Measurements from ENCODE around the gene ANKDD1B.

GRCh38 chr5:75659791-75660450 is 48.7 kb downstream of the ANKDD1B start:
- no peak for TF ChIP-seq CTCF (IDR thresholded peaks at IDR 0.05; ENCODE audit: low read depth, low read length)
- TF ChIP-seq POLR2A (IDR thresholded peaks at IDR 0.05; ENCODE audit: extremely low read depth, insufficient read length) = no peak
- TF ChIP-seq MYC (IDR thresholded peaks at IDR 0.05; ENCODE audit: low read depth, low read length) = no peak

All from NB4 (cell line).